Lung microvascular endothelial cell (primary cell): ENCODE data around the gene GCA. TPM values are rescaled to one million over a fixed set of nuclear protein-coding genes. Genes with fewer than 3 reads are reported as not detected.

ENCODE experiments used
- DNase-seq, 2 donors: peaks; one replicate each; pipeline versions ENCODE4 v3.0.0 to v3.0.0-alpha.2; 2010; ENCODE audit warnings: low read depth in 2 of 2
- total RNA-seq: library from RNA; depleted of rRNA; stranded (reverse); fragments of >200 nt; gene quantifications from 2 replicates; pipeline ENCODE4 v1.2.1, GENCODE V29; 2014

The GCA gene
- total RNA-seq, 1 donor from 2014 or later, result 5.4 TPM

GRCh38 chr2:162327806-162328205, 16.1 kb upstream of the GCA start:
- DNase-seq, result no peak

GRCh38 chr2:162328424-162329157, 15.3 kb upstream of the GCA start:
- no peak for DNase-seq

- no peak for DNase-seq
Observed at GRCh38 chr2:162330881-162331280, 13.1 kb upstream of the GCA start.

- DNase-seq, result peak; percentile 8 to 23
Observed at GRCh38 chr2:162333968-162334367, 10.0 kb upstream of the GCA start.

- no peak for DNase-seq
Observed at GRCh38 chr2:162337868-162338267, 6.1 kb upstream of the GCA start.

- no peak for DNase-seq
Observed at GRCh38 chr2:162340822-162341221, 3.1 kb upstream of the GCA start.

GRCh38 chr2:162342321-162342720, 1.6 kb upstream of the GCA start:
- DNase-seq, result no peak

GRCh38 chr2:162342841-162343240, 1.1 kb upstream of the GCA start:
- no peak for DNase-seq

- DNase-seq, result no peak
Observed at GRCh38 chr2:162343492-162343823, 474 bp upstream of the GCA start.

GRCh38 chr2:162344617-162344950, 652 bp downstream of the GCA start:
- DNase-seq, result no peak

GRCh38 chr2:162365392-162365791, 21.5 kb downstream of the GCA start:
- no peak for DNase-seq

GRCh38 chr2:162368494-162368893, 24.6 kb downstream of the GCA start:
- no peak for DNase-seq

- DNase-seq, result no peak
Observed at GRCh38 chr2:162369551-162369950, 25.6 kb downstream of the GCA start.

- DNase-seq, result no peak
Observed at GRCh38 chr2:162370931-162371330, 27.0 kb downstream of the GCA start.

GRCh38 chr2:162372818-162373217, 28.9 kb downstream of the GCA start:
- no peak for DNase-seq

GRCh38 chr2:162379719-162380580, 36.0 kb downstream of the GCA start:
- DNase-seq, result no peak

GRCh38 chr2:162381851-162382250, 37.9 kb downstream of the GCA start:
- DNase-seq, result no peak

GRCh38 chr2:162382278-162382677, 38.3 kb downstream of the GCA start:
- no peak for DNase-seq

GRCh38 chr2:162385536-162385935, 41.6 kb downstream of the GCA start:
- DNase-seq, result no peak

- no peak for DNase-seq
Observed at GRCh38 chr2:162390801-162391200, 46.9 kb downstream of the GCA start.

GRCh38 chr2:162400336-162400735, 56.4 kb downstream of the GCA start:
- no peak for DNase-seq

- DNase-seq, result no peak
Observed at GRCh38 chr2:162401871-162402270, 57.9 kb downstream of the GCA start.

GRCh38 chr2:162403884-162404283, 60.0 kb downstream of the GCA start:
- DNase-seq, result peak; percentile 3
